Measurements from ENCODE around the gene PLEKHA7. TPM values are rescaled to one million over a fixed set of nuclear protein-coding genes. Genes with fewer than 3 reads are reported as not detected.
"Not testable (repeated sequence)": the region's sequence is repeated elsewhere in the genome, so short reads cannot be mapped to it uniquely, and the experiment has no call there.

Gene PLEKHA7
- total RNA-seq, 1 donor from 2014 or later, result 1.8 TPM

- DNase-seq (ENCODE audit: low read depth in 2 of 2), result no peak
Measured at GRCh38 chr11:16912692-16913111, 101.5 kb downstream of the PLEKHA7 start.

- no peak for DNase-seq (ENCODE audit: low read depth in 2 of 2)
Measured at GRCh38 chr11:16911658-16912057, 102.6 kb downstream of the PLEKHA7 start.

GRCh38 chr11:16911186-16911585 is 103.0 kb downstream of the PLEKHA7 start:
- no peak for DNase-seq (ENCODE audit: low read depth in 2 of 2)

GRCh38 chr11:16909359-16910035 is 104.7 kb downstream of the PLEKHA7 start:
- DNase-seq (ENCODE audit: low read depth in 2 of 2), result no peak

- DNase-seq (ENCODE audit: low read depth in 2 of 2), result no peak
Measured at GRCh38 chr11:16905375-16905774, 108.8 kb downstream of the PLEKHA7 start.

- DNase-seq (ENCODE audit: low read depth in 2 of 2), result not testable (repeated sequence)
Measured at GRCh38 chr11:16904761-16905160, 109.5 kb downstream of the PLEKHA7 start.

- DNase-seq (ENCODE audit: low read depth in 2 of 2), result peak; percentile 65 to 67
Measured at GRCh38 chr11:16902781-16903378, 111.3 kb downstream of the PLEKHA7 start.

- no peak for DNase-seq (ENCODE audit: low read depth in 2 of 2)
Measured at GRCh38 chr11:16902182-16902581, 112.0 kb downstream of the PLEKHA7 start.

- no peak for DNase-seq (ENCODE audit: low read depth in 2 of 2)
Measured at GRCh38 chr11:16900491-16900890, 113.7 kb downstream of the PLEKHA7 start.

GRCh38 chr11:16899708-16900303 is 114.4 kb downstream of the PLEKHA7 start:
- no peak for DNase-seq (ENCODE audit: low read depth in 2 of 2)

- no peak for DNase-seq (ENCODE audit: low read depth in 2 of 2)
Measured at GRCh38 chr11:16898274-16898985, 115.8 kb downstream of the PLEKHA7 start.

GRCh38 chr11:16897470-16898061 is 116.6 kb downstream of the PLEKHA7 start:
- DNase-seq (ENCODE audit: low read depth in 2 of 2), result peak; percentile 32 to 79

GRCh38 chr11:16896729-16897469 is 117.3 kb downstream of the PLEKHA7 start:
- DNase-seq (ENCODE audit: low read depth in 2 of 2), result no peak

- DNase-seq (ENCODE audit: low read depth in 2 of 2), result no peak
Measured at GRCh38 chr11:16895306-16895705, 118.9 kb downstream of the PLEKHA7 start.

- DNase-seq (ENCODE audit: low read depth in 2 of 2), result no peak
Measured at GRCh38 chr11:16893456-16894066, 120.7 kb downstream of the PLEKHA7 start.

GRCh38 chr11:16891964-16892363 is 122.2 kb downstream of the PLEKHA7 start:
- no peak for DNase-seq (ENCODE audit: low read depth in 2 of 2)

GRCh38 chr11:16891165-16891564 is 123.0 kb downstream of the PLEKHA7 start:
- no peak for DNase-seq (ENCODE audit: low read depth in 2 of 2)

GRCh38 chr11:16890442-16890841 is 123.8 kb downstream of the PLEKHA7 start:
- no peak for DNase-seq (ENCODE audit: low read depth in 2 of 2)

GRCh38 chr11:16889905-16890304 is 124.3 kb downstream of the PLEKHA7 start:
- DNase-seq (ENCODE audit: low read depth in 2 of 2), result no peak

GRCh38 chr11:16889010-16889409 is 125.2 kb downstream of the PLEKHA7 start:
- not testable (repeated sequence) for DNase-seq (ENCODE audit: low read depth in 2 of 2)

GRCh38 chr11:16887887-16888286 is 126.3 kb downstream of the PLEKHA7 start:
- DNase-seq (ENCODE audit: low read depth in 2 of 2), result not testable (repeated sequence)
